Neuron (in vitro differentiated cells): ENCODE measurements around the gene OGFR.

Experiments
- H2AFZ ChIP-seq: one replicate; pipeline ENCODE4 v1.6.1; 2013; ENCODE audit warnings: low read depth, mild to moderate bottlenecking, inconsistent platforms, low read length, moderate library complexity
- H3K27me3 ChIP-seq: one replicate; pipeline ENCODE4 v1.6.1; 2013; ENCODE audit warnings: low read length; ENCODE audit not compliant: insufficient read depth
- H3K36me3 ChIP-seq: one replicate; pipeline ENCODE4 v1.6.1; 2013; ENCODE audit warnings: low read length; ENCODE audit not compliant: insufficient read depth
- H3K4me1 ChIP-seq: one replicate; pipeline ENCODE4 v1.6.1; 2013; ENCODE audit warnings: low read length; ENCODE audit not compliant: insufficient read depth
- H3K4me3 ChIP-seq: 2 replicates; pipeline ENCODE4 v1.5.1; 2013; ENCODE audit warnings: mild to moderate bottlenecking, low read length, moderate library complexity
- H3K9me3 ChIP-seq: one replicate; pipeline ENCODE4 v1.6.1; 2013; ENCODE audit warnings: low read length

The OGFR gene

DNA sequence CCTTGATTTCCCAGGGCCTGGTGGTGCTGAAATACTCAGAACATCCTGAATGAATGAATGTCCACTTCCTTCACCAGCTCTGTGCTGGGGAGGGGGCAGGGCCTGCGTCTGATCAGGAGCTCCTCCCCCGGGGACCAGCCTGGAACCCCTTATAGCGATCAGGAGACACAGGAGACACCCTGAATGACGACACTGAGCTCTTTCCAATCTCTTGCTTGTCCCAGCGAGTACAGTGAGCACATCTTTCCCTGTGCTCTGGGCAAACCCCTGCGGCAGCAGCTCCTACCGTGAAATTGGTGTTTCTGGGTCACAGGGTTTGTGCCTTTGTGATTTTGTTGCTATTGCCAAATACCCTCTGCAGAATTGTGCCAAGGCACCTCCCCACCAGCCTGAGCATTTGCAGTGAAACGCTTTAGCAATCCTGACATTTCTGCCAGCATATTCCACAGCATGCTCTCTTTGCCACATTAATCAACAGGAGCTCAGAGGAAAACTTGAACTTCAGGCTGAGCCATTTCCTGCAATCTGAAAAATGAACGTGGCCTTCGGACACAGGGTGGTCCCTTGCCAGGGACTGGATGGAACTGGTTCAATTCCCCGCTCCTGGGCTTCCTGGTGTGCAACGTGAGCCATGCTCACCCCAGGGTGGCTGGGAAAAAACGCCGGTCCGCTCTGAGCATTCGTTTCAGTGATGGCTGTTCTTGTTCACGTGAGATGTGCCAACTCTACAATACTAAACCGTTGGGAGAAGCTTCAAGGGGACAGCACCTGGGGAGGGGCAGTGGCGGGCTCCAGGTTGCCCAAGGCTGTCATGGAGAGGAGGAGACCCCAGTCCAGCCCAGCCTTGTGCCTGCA is 31.4 kb upstream of the OGFR start:
- no peak overlapping the region for H3K4me3 ChIP-seq
- H3K4me1 ChIP-seq, result peaks cover 61% of the 10 kb centered on the region
- H3K36me3 ChIP-seq, result no peaks in the 10 kb centered on the region
- H3K27me3 ChIP-seq, result no peaks in the 10 kb centered on the region
- H3K9me3 ChIP-seq, result no peaks in the 10 kb centered on the region
- H2AFZ ChIP-seq, result no peak overlapping the region

DNA sequence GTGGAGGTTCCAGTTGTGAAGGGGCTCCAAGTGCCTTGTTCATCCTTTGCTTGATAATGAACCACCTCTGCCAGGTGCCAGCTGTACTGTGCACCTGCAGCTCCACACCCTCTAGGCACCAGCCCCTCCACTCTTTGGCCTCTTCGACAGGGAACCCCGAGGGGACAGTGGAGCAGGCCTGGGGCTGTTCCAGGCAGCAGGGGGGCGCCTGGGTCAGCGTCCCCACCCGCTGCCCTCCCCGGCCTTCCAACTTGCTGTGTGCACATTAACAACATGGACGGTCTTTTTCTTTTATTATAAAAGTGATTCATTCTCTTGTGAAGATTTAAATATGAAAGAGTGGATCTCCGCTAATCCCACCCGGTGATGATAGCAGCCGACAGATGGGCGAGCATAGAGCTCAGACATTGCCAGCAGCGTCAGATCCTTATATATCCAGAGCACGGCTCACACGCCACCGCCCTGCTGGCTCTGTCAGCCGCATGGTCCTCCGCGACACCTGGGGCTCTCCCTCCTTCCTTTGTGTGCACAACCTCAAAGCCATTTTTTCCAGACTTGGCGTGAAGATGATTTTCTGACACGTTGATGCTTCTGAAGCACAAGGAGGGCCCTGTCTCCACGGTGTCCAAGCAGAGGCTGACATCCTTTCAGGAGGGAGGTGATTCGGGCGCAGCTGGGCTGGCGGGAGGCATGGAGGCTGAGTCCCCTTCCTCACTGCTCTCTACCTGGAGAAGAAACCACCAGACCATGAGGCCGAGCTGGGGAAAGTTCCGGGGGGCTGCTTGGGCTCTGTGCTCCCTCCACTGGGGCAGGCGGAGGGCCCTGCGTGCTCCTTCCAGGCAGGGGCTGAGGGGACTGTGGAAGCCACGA is 30.6 kb upstream of the OGFR start:
- Histone ChIP-seq H2AFZ (no peak overlapping the region), H3K4me3 (no peak overlapping the region), H3K9me3 (no peaks in the 10 kb centered on the region), H3K36me3 (no peaks in the 10 kb centered on the region), H3K4me1 (peaks cover 53% of the 10 kb centered on the region), H3K27me3 (no peaks in the 10 kb centered on the region)

GRCh38 chr20:62774762-62775161 is 29.9 kb upstream of the OGFR start:
- Histone ChIP-seq H3K36me3 (no peaks in the 10 kb centered on the region), H2AFZ (no peak overlapping the region), H3K9me3 (no peaks in the 10 kb centered on the region), H3K4me1 (peaks cover 46% of the 10 kb centered on the region), H3K4me3 (no peak overlapping the region), H3K27me3 (no peaks in the 10 kb centered on the region)

DNA sequence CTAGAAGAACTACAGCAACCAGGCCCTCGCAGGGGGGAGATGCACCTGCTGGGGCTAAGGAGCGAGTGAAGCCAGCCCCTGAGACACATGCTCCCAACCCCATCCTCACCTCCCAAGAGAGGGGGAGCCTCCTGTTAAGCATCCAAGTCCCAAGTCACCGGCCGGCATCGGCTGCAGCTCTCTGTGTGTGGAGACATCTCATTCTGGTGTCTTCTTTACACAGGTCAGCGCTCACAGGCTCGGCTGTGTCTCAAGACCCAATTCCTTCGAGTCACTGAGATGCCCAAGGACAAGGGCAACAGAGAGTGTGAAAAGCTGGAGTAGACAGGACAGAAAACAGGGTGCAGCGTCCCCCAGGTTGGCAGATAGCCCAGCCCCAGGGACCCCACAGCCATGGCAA is 29.4 kb upstream of the OGFR start:
- no peaks in the 10 kb centered on the region for H3K27me3 ChIP-seq

DNA sequence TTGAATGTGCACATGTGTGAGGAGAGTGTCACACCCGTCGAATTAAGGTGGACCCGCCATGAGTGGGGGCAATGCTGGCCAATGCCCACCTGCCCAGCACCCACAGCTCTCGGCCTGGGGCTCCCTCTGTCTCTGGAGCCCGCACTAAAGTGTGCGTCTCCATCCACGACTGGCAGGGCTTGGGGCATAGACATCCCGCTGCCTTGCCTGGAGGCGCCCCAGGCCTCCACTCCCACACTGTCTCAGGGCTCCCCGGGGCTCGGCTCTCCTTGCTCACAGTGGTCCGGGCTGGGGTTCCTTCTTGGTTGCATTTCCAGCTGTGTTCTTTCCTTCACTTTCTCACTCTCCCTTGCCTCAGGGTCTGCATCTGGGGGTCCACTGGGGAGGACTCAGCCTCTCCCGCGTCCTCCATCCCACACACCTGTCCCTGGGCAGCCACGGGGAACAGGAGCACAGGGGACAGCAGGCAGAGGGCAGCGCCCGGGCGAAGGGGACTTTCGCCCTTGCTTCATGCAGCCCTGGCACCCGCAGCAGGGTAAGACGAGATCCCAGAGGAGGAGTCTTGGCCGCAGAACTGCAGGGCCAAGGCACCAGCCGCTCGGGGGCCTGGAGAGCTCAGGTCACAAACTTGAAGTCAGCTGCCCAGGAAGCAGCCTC is 28.5 kb upstream of the OGFR start:
- peaks cover 43% of the 10 kb centered on the region for H3K4me1 ChIP-seq
- H3K27me3 ChIP-seq, result no peaks in the 10 kb centered on the region

More for the DNA sequence above, 29.4 kb upstream of the OGFR start:
- H2AFZ ChIP-seq, result no peak overlapping the region
- H3K4me3 ChIP-seq, result no peak overlapping the region
- H3K36me3 ChIP-seq, result no peaks in the 10 kb centered on the region
- H3K4me1 ChIP-seq, result peaks cover 43% of the 10 kb centered on the region
- H3K9me3 ChIP-seq, result no peaks in the 10 kb centered on the region

GRCh38 chr20:62776692-62777527 is 27.7 kb upstream of the OGFR start:
- no peaks in the 10 kb centered on the region for H3K9me3 ChIP-seq
- no peak overlapping the region for H2AFZ ChIP-seq
- no peaks in the 10 kb centered on the region for H3K36me3 ChIP-seq
- H3K27me3 ChIP-seq, result no peaks in the 10 kb centered on the region
- H3K4me3 ChIP-seq, result no peak overlapping the region
- peaks cover 39% of the 10 kb centered on the region for H3K4me1 ChIP-seq

More for the DNA sequence above, 28.5 kb upstream of the OGFR start:
- H3K4me3 ChIP-seq, result no peak overlapping the region
- no peaks in the 10 kb centered on the region for H3K9me3 ChIP-seq
- no peaks in the 10 kb centered on the region for H3K36me3 ChIP-seq
- no peak overlapping the region for H2AFZ ChIP-seq

DNA sequence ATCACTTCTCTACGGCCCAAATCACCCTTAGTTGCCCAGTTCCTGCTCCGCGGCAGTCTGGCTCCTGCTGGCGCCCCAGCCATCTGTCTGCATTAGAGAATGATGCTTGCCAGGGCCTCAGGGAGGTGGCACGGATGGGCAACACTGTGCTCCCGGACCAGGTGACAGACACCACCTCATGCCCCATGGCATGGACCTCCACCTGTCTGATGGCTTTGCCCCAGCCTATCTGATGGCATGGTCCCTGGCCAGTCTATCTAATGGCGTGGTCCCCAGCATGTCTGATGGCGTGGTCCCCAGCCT is 27.2 kb upstream of the OGFR start:
- Histone ChIP-seq H3K4me1 (peaks cover 33% of the 10 kb centered on the region), H2AFZ (no peak overlapping the region), H3K36me3 (no peaks in the 10 kb centered on the region), H3K27me3 (no peaks in the 10 kb centered on the region), H3K4me3 (no peak overlapping the region), H3K9me3 (no peaks in the 10 kb centered on the region)

DNA sequence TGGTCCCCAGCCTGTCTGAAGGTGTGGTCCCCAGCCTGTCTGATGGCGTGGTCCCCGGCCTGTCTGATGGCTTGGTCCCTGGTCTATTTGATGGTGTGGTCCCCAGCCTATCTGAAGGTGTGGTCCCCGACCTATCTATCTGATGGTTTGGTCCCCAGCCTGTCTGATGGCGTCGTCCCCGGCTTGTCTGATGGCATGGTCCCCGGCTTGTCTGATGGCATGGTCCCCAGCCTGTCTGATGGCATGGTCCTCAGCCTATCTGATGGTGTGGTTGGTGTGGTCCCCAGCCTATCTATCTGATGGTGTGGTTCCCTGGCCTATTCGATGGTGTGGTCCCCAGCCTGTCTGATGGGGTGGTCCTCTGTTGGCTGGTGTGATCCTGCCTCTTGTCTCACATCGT is 26.6 kb upstream of the OGFR start:
- Histone ChIP-seq H3K9me3 (no peaks in the 10 kb centered on the region), H3K4me1 (peaks cover 28% of the 10 kb centered on the region), H2AFZ (no peak overlapping the region), H3K4me3 (no peak overlapping the region), H3K36me3 (no peaks in the 10 kb centered on the region), H3K27me3 (no peaks in the 10 kb centered on the region)

DNA sequence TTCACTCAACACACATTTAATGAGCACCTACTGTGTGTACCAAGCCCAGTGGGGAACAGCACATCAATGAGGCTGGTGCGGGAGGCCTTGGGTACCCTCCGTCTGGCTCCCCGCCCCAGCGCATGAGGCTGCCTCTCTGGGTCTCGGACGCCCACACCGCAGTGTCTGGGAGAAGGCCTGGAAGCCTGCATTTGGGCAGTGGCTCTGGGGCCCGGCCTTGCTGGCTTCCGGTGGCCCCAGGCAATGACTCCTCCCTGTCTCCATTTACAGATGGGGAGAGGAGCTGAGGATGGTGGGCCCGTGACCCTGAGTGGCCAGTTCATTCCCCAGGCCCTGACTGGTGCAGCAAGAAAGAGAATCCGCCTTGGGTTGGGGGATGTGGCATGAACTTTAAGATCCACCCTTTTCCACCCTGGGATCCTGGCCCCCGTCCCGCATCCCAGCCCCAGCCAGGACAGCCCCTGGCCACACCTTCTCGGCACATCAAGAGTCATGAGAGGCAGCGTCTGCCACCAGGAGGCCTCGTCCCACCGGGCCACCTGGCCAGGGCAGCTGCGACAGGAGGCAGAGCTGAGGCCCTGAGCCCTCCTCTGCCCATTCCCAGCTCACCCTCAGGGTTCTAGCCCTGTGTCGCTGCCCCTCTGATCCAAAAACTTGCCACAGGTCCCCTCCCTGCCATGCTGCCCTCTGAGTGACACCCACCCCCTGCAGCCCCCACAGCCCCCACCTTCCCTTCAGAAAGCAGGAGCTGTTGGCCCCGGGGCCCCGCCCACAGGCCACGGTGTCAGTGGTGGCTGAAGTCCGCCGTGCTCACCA is 25.8 kb upstream of the OGFR start:
- H3K4me1 ChIP-seq, result peaks cover 20% of the 10 kb centered on the region
- H3K27me3 ChIP-seq, result no peaks in the 10 kb centered on the region
- H2AFZ ChIP-seq, result no peak overlapping the region
- H3K36me3 ChIP-seq, result no peaks in the 10 kb centered on the region
- H3K9me3 ChIP-seq, result no peaks in the 10 kb centered on the region
- no peak overlapping the region for H3K4me3 ChIP-seq

GRCh38 chr20:62779417-62779685 is 25.3 kb upstream of the OGFR start:
- H3K27me3 ChIP-seq, result no peaks in the 10 kb centered on the region
- H3K4me1 ChIP-seq, result peaks cover 15% of the 10 kb centered on the region
- no peak overlapping the region for H3K4me3 ChIP-seq
- no peaks in the 10 kb centered on the region for H3K36me3 ChIP-seq
- no peak overlapping the region for H2AFZ ChIP-seq
- H3K9me3 ChIP-seq, result no peaks in the 10 kb centered on the region

GRCh38 chr20:62780204-62780603 is 24.4 kb upstream of the OGFR start:
- Histone ChIP-seq H3K36me3 (no peaks in the 10 kb centered on the region), H2AFZ (no peak overlapping the region), H3K27me3 (no peaks in the 10 kb centered on the region), H3K4me3 (no peak overlapping the region), H3K9me3 (no peaks in the 10 kb centered on the region), H3K4me1 (peaks cover 6% of the 10 kb centered on the region)

DNA sequence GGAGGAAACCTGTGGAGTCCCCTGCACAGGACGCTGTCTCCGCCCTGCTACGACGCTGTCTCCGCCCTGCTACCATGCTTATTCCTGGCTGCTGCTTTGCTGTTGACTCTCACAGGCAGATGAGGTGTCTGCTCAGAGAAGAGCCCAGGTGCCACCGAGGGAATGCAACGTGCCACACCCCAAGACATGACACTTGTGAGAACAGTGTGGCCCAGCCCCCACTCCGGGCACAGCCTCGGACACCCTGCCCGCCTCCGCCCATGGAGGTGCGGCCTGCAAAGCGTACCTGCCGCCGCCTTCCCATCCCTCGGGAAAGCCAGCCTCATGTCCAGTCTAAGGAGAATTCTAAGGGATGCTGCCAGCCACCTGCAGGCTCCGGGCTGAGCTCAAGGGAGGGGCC is 23.9 kb upstream of the OGFR start:
- H2AFZ ChIP-seq, result no peak overlapping the region
- peaks cover 1% of the 10 kb centered on the region for H3K4me1 ChIP-seq
- no peak overlapping the region for H3K4me3 ChIP-seq
- H3K27me3 ChIP-seq, result no peaks in the 10 kb centered on the region
- H3K36me3 ChIP-seq, result no peaks in the 10 kb centered on the region
- H3K9me3 ChIP-seq, result no peaks in the 10 kb centered on the region
